HepG2 (cell line): ENCODE data around the gene TCAP. TPM values are rescaled to one million over a fixed set of nuclear protein-coding genes. Genes with fewer than 3 reads are reported as not detected.

ENCODE experiments used
- EED ChIP-seq: sonication (generic); formaldehyde crosslinking; IDR thresholded peaks from 2 replicates; pipeline ENCODE4 v1.5.0; 2020; ENCODE audit warnings: mild to moderate bottlenecking, missing genetic modification reagents
- HNF4A ChIP-seq: sonication (generic); formaldehyde crosslinking; IDR thresholded peaks from 2 replicates; pipeline ENCODE4 v1.4.0; 2020; ENCODE audit warnings: missing genetic modification reagents
- MIER2 ChIP-seq: IDR thresholded peaks from 2 replicates; pipeline ENCODE4 v1.6.1; 2016; ENCODE audit warnings: missing biosample characterization, missing genetic modification reagents
- MIER3 ChIP-seq: IDR thresholded peaks from 2 replicates; pipeline ENCODE4 v1.6.1; 2016; ENCODE audit warnings: missing compliant biosample characterization, borderline replicate concordance
- PAXIP1 ChIP-seq: sonication (generic); formaldehyde crosslinking; conservative IDR thresholded peaks from 2 replicates; pipeline ENCODE4 v1.4.0; 2020; ENCODE audit warnings: mild to moderate bottlenecking, missing genetic modification reagents, moderate library complexity
- SMC3 ChIP-seq: IDR thresholded peaks from 2 replicates; pipeline ENCODE4 v1.6.1; 2011; ENCODE audit warnings: low read length, improper control_type of control experiment
- TAF15 ChIP-seq: fragments of 200-400 bp; formaldehyde crosslinking; IDR thresholded peaks from one replicate; pipeline ENCODE4 v1.6.1; 2018; ENCODE audit warnings: mild to moderate bottlenecking, low read depth, low read length; ENCODE audit not compliant: poor library complexity, severe bottlenecking
- ZNF142 ChIP-seq: sonication (generic); formaldehyde crosslinking; IDR thresholded peaks from 2 replicates; pipeline ENCODE4 v1.4.0; 2020; ENCODE audit warnings: missing genetic modification reagents
- ZNF607 ChIP-seq: sonication (generic); formaldehyde crosslinking; IDR thresholded peaks from 2 replicates; pipeline ENCODE4 v1.5.1; 2020; ENCODE audit warnings: missing genetic modification reagents, mild to moderate bottlenecking, borderline replicate concordance
- ZNF660 ChIP-seq: sonication (generic); formaldehyde crosslinking; IDR thresholded peaks from 2 replicates; pipeline ENCODE4 v1.5.1; 2020; ENCODE audit warnings: mild to moderate bottlenecking, low read depth, missing genetic modification reagents, borderline replicate concordance
- ZNF782 ChIP-seq: sonication (generic); formaldehyde crosslinking; IDR thresholded peaks from 2 replicates; pipeline ENCODE4 v1.4.0; 2020; ENCODE audit warnings: missing genetic modification reagents, mild to moderate bottlenecking, borderline replicate concordance
- polyA plus RNA-seq, 8 experiments: library from polyadenylated mRNA; depleted of rRNA in 3 of 8; stranded (reverse) in 7 of 8; unstranded in 1 of 8; fragments of >200 nt; fragmentation: Illumina TruSeq in 4 of 8; extraction: Trizol in 4 of 8; gene quantifications; 2 replicates each; pipeline versions ENCODE4 v1.2.1 to v1.2.3, GENCODE V29; 2011 to 2016; ENCODE audit warnings: low read depth in 4 of 8, missing spikeins in 1 of 8, mixed read lengths in 1 of 8; ENCODE audit not compliant: insufficient read depth in 1 of 8
- total RNA-seq, 5 experiments: library from RNA; depleted of rRNA; stranded (reverse); fragments of >200 nt; fragmentation: Illumina TruSeq; extraction: Trizol; gene quantifications; 2 replicates each; pipeline ENCODE4 v1.2.3, GENCODE V29; 2016; ENCODE audit warnings: low read depth in 1 of 5

TCAP gene
- total and polyA plus RNA-seq, 2 of the 13 experiments (the other 11 are each of a cell fraction or from before 2014, with no cell fraction given): 0.24 to 0.65 TPM

GRCh38 chr17:39671651-39672521 is 6.7 kb downstream of the TCAP start (continued):
- TF ChIP-seq PAXIP1 (CRISPR knock-in tag) (peak; percentile 62; the same call in 1 of the 2 replicates), SMC3 (peak; percentile 69), MIER2 (CRISPR knock-in tag) (0 out of 2 replicates have a peak, but pooled peaks have one; percentile 31), TAF15 (peak; percentile 49), ZNF660 (CRISPR knock-in tag) (no peak), HNF4A (CRISPR knock-in tag) (peak; percentile 24; the same call in 1 of the 2 replicates), ZNF782 (peak; percentile 88), ZNF607 (CRISPR knock-in tag) (no peak), ZNF142 (CRISPR knock-in tag) (0 out of 2 replicates have a peak, but pooled peaks have one; percentile 32), MIER3 (CRISPR knock-in tag) (no peak), EED (CRISPR knock-in tag) (peak; percentile 94)
